Measurements from ENCODE around the gene SORCS2.

GRCh38 chr4:7356667-7357310 lies 164.5 kb downstream of the SORCS2 start:
- TF ChIP-seq EZH2 (IDR thresholded peaks at IDR 0.05; ENCODE audit: insufficient read depth, low read length) (no peak), CTCF (IDR thresholded peaks at IDR 0.05; ENCODE audit: insufficient read depth, low read depth, low read length) (no peak)

All from astrocyte (in vitro differentiated cells and primary cell).